GM12891 (cell line): ENCODE measurements around the gene CHMP1B.

ENCODE experiments used
- DNase-seq: peaks from one replicate; pipeline ENCODE4 v3.0.0; 2011; ENCODE audit warnings: low spot score; ENCODE audit not compliant: insufficient read length
- FAIRE-seq: peaks from 2 replicates; lab custom pipeline; 2011; peaks lifted over from hg19 to GRCh38; lab: Jason Lieb, UNC
- PAX5 ChIP-seq: IDR thresholded peaks from 2 replicates; pipeline ENCODE4 v1.6.1; 2011; ENCODE audit warnings: low read length, moderate library complexity, mild to moderate bottlenecking; ENCODE audit not compliant: insufficient read depth, severe bottlenecking
- POLR2A ChIP-seq: IDR thresholded peaks from 2 replicates; pipeline ENCODE4 v1.6.1; 2011; ENCODE audit warnings: low read depth, low read length, control low read depth
- POLR2AphosphoS5 ChIP-seq: IDR thresholded peaks from 2 replicates; pipeline ENCODE4 v1.6.1; 2011; ENCODE audit warnings: low read depth, low read length, control low read depth
- POU2F2 ChIP-seq: IDR thresholded peaks from 2 replicates; pipeline ENCODE4 v1.6.1; 2011; ENCODE audit warnings: low read depth, mild to moderate bottlenecking, control low read depth, low read length, moderate library complexity
- SPI1 ChIP-seq: IDR thresholded peaks from 2 replicates; pipeline ENCODE4 v1.6.1; 2011; ENCODE audit warnings: low read depth, low read length, control low read depth
- TAF1 ChIP-seq: IDR thresholded peaks from 2 replicates; pipeline ENCODE4 v1.6.1; 2011; ENCODE audit warnings: low read depth, low read length, control low read depth

The CHMP1B gene

DNA sequence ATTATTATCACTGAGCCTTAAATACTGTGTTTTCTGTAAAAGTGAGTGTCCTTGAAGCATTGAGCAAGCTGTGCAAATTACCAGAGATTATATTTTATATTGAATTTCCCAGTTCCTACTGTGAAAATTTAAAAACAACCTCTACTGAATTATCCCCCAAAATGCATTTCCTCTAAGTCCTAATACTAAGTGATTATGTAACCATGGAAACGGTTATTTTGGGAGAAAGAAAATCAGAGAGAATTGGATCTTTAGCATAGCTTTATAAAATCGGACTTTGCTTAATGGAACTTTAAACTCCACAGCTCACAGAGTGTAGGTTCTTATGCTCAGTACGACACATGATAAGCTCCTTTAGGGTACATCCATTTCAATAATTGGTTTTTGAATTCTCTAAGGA lies 19.3 kb upstream of the CHMP1B start:
- TF ChIP-seq POU2F2 (no peak), PAX5 (no peak), SPI1 (no peak), POLR2A (no peak), TAF1 (no peak), POLR2AphosphoS5 (no peak)
- FAIRE-seq (no peak), DNase-seq (no peak)

DNA sequence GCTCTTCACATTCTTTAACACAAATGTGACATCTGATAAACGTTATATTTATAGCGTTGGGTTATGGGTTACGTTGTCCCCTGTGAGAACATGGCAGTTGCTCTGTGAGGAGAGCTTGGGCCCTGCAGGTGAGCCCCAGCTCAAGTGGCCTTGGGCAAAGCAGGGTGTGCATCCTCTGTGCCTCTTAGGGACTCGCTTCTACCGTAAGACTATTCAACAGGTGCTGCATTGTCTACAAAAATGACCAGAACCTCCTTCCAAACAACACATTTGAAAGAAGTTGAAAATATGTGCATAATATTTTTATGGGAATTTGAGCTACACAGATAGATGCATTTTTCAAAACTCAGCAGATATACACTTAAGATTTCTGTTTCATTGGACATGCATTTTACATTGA lies 16.4 kb upstream of the CHMP1B start:
- TF ChIP-seq POLR2A = no peak
- TF ChIP-seq SPI1 = no peak
- no peak for TF ChIP-seq PAX5
- no peak for TF ChIP-seq POLR2AphosphoS5
- TF ChIP-seq TAF1 = no peak
- TF ChIP-seq POU2F2 = no peak
- FAIRE-seq (no peak), DNase-seq (no peak)

DNA sequence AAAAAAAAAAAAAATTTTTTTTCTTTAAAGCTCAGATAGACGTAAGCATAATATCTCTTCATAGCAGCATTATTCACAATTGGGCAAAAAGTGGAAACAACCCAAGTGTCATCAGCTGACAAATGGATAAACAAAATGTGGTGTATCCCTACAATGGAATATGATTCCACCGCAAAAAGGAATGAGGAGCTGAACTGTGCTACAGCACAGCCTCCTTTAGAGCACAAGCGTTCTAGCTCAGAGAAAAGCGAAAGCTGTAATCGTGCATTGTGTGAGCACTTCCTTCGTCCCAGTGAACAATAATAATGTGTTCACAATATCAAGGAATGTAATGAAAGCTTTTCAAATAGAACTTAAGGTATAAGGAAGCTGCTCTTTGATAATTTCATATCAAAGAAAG lies 11.7 kb upstream of the CHMP1B start:
- DNase-seq = no peak
- no peak for FAIRE-seq
- TF ChIP-seq PAX5 (no peak), SPI1 (no peak), POU2F2 (no peak), POLR2AphosphoS5 (no peak), POLR2A (no peak), TAF1 (no peak)

DNA sequence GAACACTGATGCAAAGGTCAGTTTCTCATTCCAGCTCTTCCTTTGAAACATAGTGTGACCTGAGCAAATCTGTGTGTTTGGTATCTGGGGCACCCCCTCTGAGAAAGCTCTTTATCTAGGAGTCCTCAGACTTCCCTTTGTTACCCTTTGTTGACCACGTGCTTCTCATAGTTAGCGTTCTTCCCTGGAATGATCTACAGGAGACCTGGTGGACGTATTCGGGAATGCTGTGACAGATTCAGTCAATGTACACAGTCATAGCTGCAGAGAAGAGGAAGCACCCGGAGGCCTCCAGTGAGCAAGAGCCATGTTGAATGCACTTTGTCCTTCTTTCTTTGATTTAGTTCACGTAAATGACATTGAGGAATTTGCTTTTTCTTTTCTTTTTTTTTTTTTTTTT lies 10.7 kb upstream of the CHMP1B start:
- FAIRE-seq (no peak), DNase-seq (no peak)
- TF ChIP-seq TAF1 (no peak), PAX5 (no peak), POU2F2 (no peak), POLR2AphosphoS5 (no peak), SPI1 (no peak), POLR2A (no peak)

DNA sequence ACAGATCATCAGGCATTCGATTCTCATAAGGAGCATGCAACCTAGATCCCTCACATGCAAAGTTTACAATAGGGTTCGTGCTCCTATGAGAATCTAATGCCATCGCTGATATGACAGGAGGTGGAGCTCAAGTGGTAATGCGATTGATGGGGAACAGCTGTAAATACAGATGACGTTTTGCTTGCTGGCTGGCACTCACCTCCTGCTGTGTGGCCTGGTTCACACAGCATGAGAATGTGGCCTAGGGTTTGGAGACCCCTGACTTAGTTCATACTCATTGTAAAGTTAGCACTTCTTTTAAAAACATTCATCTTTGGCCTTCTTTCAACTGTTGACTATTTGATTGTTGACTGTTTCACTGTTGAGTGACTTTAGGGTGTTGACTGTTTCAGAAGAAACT lies 8.7 kb upstream of the CHMP1B start:
- no peak for DNase-seq
- no peak for FAIRE-seq
- no peak for TF ChIP-seq SPI1
- no peak for TF ChIP-seq POU2F2
- no peak for TF ChIP-seq TAF1
- TF ChIP-seq POLR2A = no peak
- TF ChIP-seq PAX5 = no peak
- no peak for TF ChIP-seq POLR2AphosphoS5

DNA sequence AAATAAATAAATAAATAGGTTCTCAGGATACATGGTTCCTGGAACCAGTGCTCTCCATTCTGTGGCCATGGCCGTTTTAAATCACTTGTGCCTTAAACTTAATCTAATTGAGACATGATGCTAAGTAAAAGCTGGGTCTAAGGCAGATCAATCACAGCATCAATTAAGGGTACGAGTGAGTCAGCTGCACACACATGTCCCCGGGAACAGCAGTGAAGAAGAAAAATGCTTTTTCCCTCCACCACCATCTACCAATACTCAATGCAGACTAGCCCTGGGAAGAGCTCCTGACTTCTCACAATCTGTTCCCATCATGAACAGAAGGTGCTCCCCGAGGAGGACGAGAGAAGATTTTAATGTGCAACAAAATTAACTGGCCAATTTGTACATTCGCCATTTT lies 6.8 kb upstream of the CHMP1B start:
- TF ChIP-seq PAX5 (no peak), POU2F2 (no peak), SPI1 (no peak), POLR2AphosphoS5 (no peak), POLR2A (no peak), TAF1 (no peak)
- DNase-seq (no peak), FAIRE-seq (no peak)

DNA sequence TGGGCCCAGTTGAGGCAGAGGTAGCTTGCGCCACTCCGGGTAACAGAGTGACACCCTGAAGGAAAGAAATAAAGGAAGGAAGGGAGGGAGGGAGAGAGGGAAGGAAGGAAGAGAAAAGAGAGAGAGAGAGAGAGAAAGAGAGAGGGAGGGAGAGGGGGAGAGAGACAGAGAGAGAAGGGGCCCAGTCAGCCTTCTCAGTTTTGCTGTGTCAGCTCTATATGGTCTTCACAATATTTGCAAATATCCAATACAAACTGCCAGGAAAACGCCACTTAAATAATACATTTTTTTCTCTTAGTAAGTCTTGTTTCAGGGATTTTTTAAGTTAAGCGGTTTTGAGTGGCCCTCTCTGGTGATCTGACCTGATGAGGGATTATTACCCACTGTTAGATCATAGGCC lies 5.6 kb upstream of the CHMP1B start:
- FAIRE-seq (no peak), DNase-seq (no peak)
- TF ChIP-seq POLR2AphosphoS5 = no peak

DNA sequence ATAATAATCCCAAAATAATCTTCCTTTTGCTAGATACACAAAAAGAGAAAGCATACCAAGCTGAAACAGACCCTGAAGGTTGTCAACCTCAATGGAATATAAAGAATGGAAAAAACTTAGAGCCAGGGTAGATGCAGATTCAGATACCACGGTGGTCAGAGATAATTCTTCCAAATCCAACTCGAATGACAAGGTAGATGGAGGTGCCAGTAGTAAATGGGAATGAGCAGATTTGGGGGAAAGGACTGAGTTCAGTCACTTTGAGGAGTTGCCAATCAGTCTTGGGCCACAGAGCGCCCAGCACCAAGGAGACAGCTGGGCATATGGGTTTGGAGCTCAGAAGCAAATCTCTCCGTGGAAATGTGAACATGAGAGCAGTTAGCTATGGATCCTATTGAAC lies 3.4 kb upstream of the CHMP1B start:
- no peak for DNase-seq
- FAIRE-seq = no peak
- TF ChIP-seq SPI1 = no peak
- TF ChIP-seq POU2F2 = no peak
- TF ChIP-seq PAX5 = no peak
- TF ChIP-seq TAF1 = no peak
- no peak for TF ChIP-seq POLR2A
- no peak for TF ChIP-seq POLR2AphosphoS5

DNA sequence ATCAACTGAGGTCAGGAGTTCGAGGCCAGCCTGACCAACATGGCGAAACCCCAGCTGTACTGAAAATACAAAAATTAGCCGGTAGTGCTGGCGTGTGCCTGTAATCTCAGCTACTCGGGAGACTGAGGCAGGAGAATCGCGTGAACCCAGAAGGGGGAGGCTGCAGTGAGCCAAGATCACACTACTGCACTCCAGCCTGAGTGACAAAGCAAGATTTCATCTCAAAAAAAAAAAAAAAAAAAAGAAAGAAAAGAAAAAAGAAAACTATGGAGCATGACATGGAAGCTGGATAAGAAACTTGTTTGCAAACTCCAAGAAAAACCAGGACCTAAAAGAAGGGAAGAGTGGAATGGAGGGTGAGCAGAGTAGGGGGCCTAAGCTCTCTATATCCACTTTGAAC lies 1.9 kb upstream of the CHMP1B start:
- TF ChIP-seq TAF1 (no peak), SPI1 (no peak), POU2F2 (no peak), PAX5 (no peak), POLR2AphosphoS5 (no peak), POLR2A (no peak)
- FAIRE-seq (no peak), DNase-seq (no peak)
